Neuron (in vitro differentiated cells): Measurements from ENCODE around the gene OSBPL1A.
"Not testable (repeated sequence)": the region's sequence is repeated elsewhere in the genome, so short reads cannot be mapped to it uniquely, and the experiment has no call there.

Experiments
- H2AFZ ChIP-seq: one replicate; pipeline ENCODE4 v1.6.1; 2013; ENCODE audit warnings: low read depth, mild to moderate bottlenecking, inconsistent platforms, low read length, moderate library complexity
- H3K27me3 ChIP-seq: one replicate; pipeline ENCODE4 v1.6.1; 2013; ENCODE audit warnings: low read length; ENCODE audit not compliant: insufficient read depth
- H3K36me3 ChIP-seq: one replicate; pipeline ENCODE4 v1.6.1; 2013; ENCODE audit warnings: low read length; ENCODE audit not compliant: insufficient read depth
- H3K4me1 ChIP-seq: one replicate; pipeline ENCODE4 v1.6.1; 2013; ENCODE audit warnings: low read length; ENCODE audit not compliant: insufficient read depth
- H3K4me3 ChIP-seq: 2 replicates; pipeline ENCODE4 v1.5.1; 2013; ENCODE audit warnings: mild to moderate bottlenecking, low read length, moderate library complexity
- H3K9me3 ChIP-seq: one replicate; pipeline ENCODE4 v1.6.1; 2013; ENCODE audit warnings: low read length

OSBPL1A gene

GRCh38 chr18:24161304-24161703 is 236.3 kb downstream of the OSBPL1A start:
- Histone ChIP-seq H3K4me1 (no peaks in the 10 kb centered on the region), H3K4me3 (no peak overlapping the region), H3K27me3 (no peaks in the 10 kb centered on the region), H2AFZ (no peak overlapping the region), H3K9me3 (no peaks in the 10 kb centered on the region), H3K36me3 (peaks cover 67% of the 10 kb centered on the region)

GRCh38 chr18:24160086-24160485 is 237.5 kb downstream of the OSBPL1A start:
- no peak overlapping the region for H2AFZ ChIP-seq
- peaks cover 65% of the 10 kb centered on the region for H3K36me3 ChIP-seq
- H3K4me3 ChIP-seq = no peak overlapping the region
- no peaks in the 10 kb centered on the region for H3K9me3 ChIP-seq
- H3K4me1 ChIP-seq = no peaks in the 10 kb centered on the region
- H3K27me3 ChIP-seq = no peaks in the 10 kb centered on the region

- Histone ChIP-seq H2AFZ (no peak overlapping the region), H3K4me1 (no peaks in the 10 kb centered on the region), H3K9me3 (no peaks in the 10 kb centered on the region), H3K36me3 (peaks cover 56% of the 10 kb centered on the region), H3K4me3 (no peak overlapping the region), H3K27me3 (no peaks in the 10 kb centered on the region)
These were observed 239.8 kb downstream of the OSBPL1A start for GRCh38 chr18:24157855-24158254.

- Histone ChIP-seq H3K4me3 (no peak overlapping the region), H3K27me3 (no peaks in the 10 kb centered on the region), H3K9me3 (no peaks in the 10 kb centered on the region), H3K36me3 (peaks cover 22% of the 10 kb centered on the region), H2AFZ (no peak overlapping the region), H3K4me1 (no peaks in the 10 kb centered on the region)
These were observed 244.2 kb downstream of the OSBPL1A start for GRCh38 chr18:24153397-24153796.

GRCh38 chr18:24149591-24149990 is 248.0 kb downstream of the OSBPL1A start:
- not testable (repeated sequence) for H3K4me3 ChIP-seq, H3K4me1 ChIP-seq, H2AFZ ChIP-seq, H3K9me3 ChIP-seq, H3K27me3 ChIP-seq, H3K36me3 ChIP-seq

- no peaks in the 10 kb centered on the region for H3K27me3 ChIP-seq
- H3K4me3 ChIP-seq = no peak overlapping the region
- H3K4me1 ChIP-seq = no peaks in the 10 kb centered on the region
- no peak overlapping the region for H2AFZ ChIP-seq
- no peaks in the 10 kb centered on the region for H3K36me3 ChIP-seq
- no peaks in the 10 kb centered on the region for H3K9me3 ChIP-seq
These were observed 255.2 kb downstream of the OSBPL1A start for GRCh38 chr18:24142376-24142775.

GRCh38 chr18:24140697-24141096 is 256.9 kb downstream of the OSBPL1A start:
- Histone ChIP-seq H3K4me3 (no peak overlapping the region), H3K9me3 (no peaks in the 10 kb centered on the region), H3K36me3 (no peaks in the 10 kb centered on the region), H3K4me1 (no peaks in the 10 kb centered on the region), H3K27me3 (no peaks in the 10 kb centered on the region), H2AFZ (no peak overlapping the region)

GRCh38 chr18:24138789-24139616 is 258.6 kb downstream of the OSBPL1A start, which contains the start of gene CABYR:
Gene CABYR (plus strand): TSS chr18:24139062. CDS start chr18:24143115, 4,053 bp downstream.
- H3K36me3 ChIP-seq = no peaks in the 10 kb centered on the region
- H3K9me3 ChIP-seq = no peaks in the 10 kb centered on the region
- no peak within 1 kb of the TSS for H3K4me3 ChIP-seq
- no peak within 1 kb of the TSS for H2AFZ ChIP-seq
- no peaks in the 10 kb centered on the region for H3K27me3 ChIP-seq
- no peaks in the 10 kb centered on the region for H3K4me1 ChIP-seq

GRCh38 chr18:24138409-24138788 is 259.2 kb downstream of the OSBPL1A start:
- no peaks in the 10 kb centered on the region for H3K27me3 ChIP-seq
- H3K4me1 ChIP-seq = no peaks in the 10 kb centered on the region
- H3K36me3 ChIP-seq = peaks cover under 1% of the 10 kb centered on the region
- no peak overlapping the region for H2AFZ ChIP-seq
- H3K9me3 ChIP-seq = no peaks in the 10 kb centered on the region
- H3K4me3 ChIP-seq = no peak overlapping the region

GRCh38 chr18:24136967-24137373 is 260.7 kb downstream of the OSBPL1A start:
- H3K4me3 ChIP-seq = no peak overlapping the region
- H3K27me3 ChIP-seq = no peaks in the 10 kb centered on the region

GRCh38 chr18:24130494-24130893 is 267.1 kb downstream of the OSBPL1A start:
- Histone ChIP-seq H3K27me3 (no peaks in the 10 kb centered on the region), H3K4me3 (no peak overlapping the region), H2AFZ (no peak overlapping the region), H3K36me3 (peaks cover 29% of the 10 kb centered on the region), H3K4me1 (no peaks in the 10 kb centered on the region), H3K9me3 (no peaks in the 10 kb centered on the region)

More at GRCh38 chr18:24136967-24137373, 260.7 kb downstream of the OSBPL1A start:
- Histone ChIP-seq H3K4me1 (no peaks in the 10 kb centered on the region), H3K9me3 (no peaks in the 10 kb centered on the region), H2AFZ (no peak overlapping the region), H3K36me3 (peaks cover 13% of the 10 kb centered on the region)

- Histone ChIP-seq H3K4me3 (no peak overlapping the region), H3K27me3 (no peaks in the 10 kb centered on the region), H3K9me3 (no peaks in the 10 kb centered on the region), H3K4me1 (no peaks in the 10 kb centered on the region), H3K36me3 (peaks cover 34% of the 10 kb centered on the region), H2AFZ (no peak overlapping the region)
These were observed 268.9 kb downstream of the OSBPL1A start for GRCh38 chr18:24128700-24129099.

GRCh38 chr18:24127735-24128134 is 269.9 kb downstream of the OSBPL1A start:
- Histone ChIP-seq H2AFZ (no peak overlapping the region), H3K27me3 (no peaks in the 10 kb centered on the region), H3K4me1 (no peaks in the 10 kb centered on the region), H3K4me3 (no peak overlapping the region), H3K9me3 (no peaks in the 10 kb centered on the region), H3K36me3 (peaks cover 29% of the 10 kb centered on the region)
